IPS DF 6.9 (cell line): Measurements from ENCODE around the gene C1R.

Experiments used
- DNase-seq: peaks from one replicate; pipeline ENCODE4 v3.0.0-alpha.2; 2013; ENCODE audit warnings: low read depth, low spot score
- H3K27ac ChIP-seq: one replicate; pipeline ENCODE4 v1.5.1; 2013; ENCODE audit warnings: low read length, control low read depth
- H3K27me3 ChIP-seq: 2 replicates; pipeline ENCODE4 v1.6.1; 2013; ENCODE audit warnings: mild to moderate bottlenecking, low read length; ENCODE audit not compliant: control insufficient read depth, insufficient read depth
- H3K36me3 ChIP-seq: 2 replicates; pipeline ENCODE4 v1.6.1; 2013; ENCODE audit warnings: low read length; ENCODE audit not compliant: control insufficient read depth, insufficient read depth
- H3K4me1 ChIP-seq: 2 replicates; pipeline ENCODE4 v1.6.1; 2013; ENCODE audit warnings: low read length; ENCODE audit not compliant: control insufficient read depth, insufficient read depth
- H3K4me3 ChIP-seq: 2 replicates; pipeline ENCODE4 v1.5.1; 2013; ENCODE audit warnings: mild to moderate bottlenecking, low read length
- H3K9me3 ChIP-seq: 2 replicates; pipeline ENCODE4 v1.6.1; 2013; ENCODE audit warnings: low read length, inconsistent platforms; ENCODE audit not compliant: control insufficient read depth, insufficient read depth
- WGBS: extraction: QIAGEN DNeasy Blood & Tissue Kit; methylation state at CpG from one replicate; pipeline ENCODE4 v1.1.7; 2013; ENCODE audit warnings: mixed read lengths, missing lambda C conversion rate; ENCODE audit not compliant: insufficient read length, insufficient coverage; 5-methylcytosine and 5-hydroxymethylcytosine counted together

Gene C1R

GRCh38 chr12:7081037-7081436 lies 11.2 kb downstream of the C1R start:
- WGBS = no CpG with 5 or more reads among the region's 14 CpGs
- 0 out of 2 replicates have a peak, but pooled peaks cover 3% of the 10 kb centered on the region for H3K36me3 ChIP-seq
- no peak for DNase-seq
- no peaks in the 10 kb centered on the region for H3K27me3 ChIP-seq
- H3K4me1 ChIP-seq = no peaks in the 10 kb centered on the region; the same call in 1 of the 2 replicates
- no peaks in the 10 kb centered on the region for H3K9me3 ChIP-seq
- no peak overlapping the region for H3K27ac ChIP-seq
- no peak overlapping the region for H3K4me3 ChIP-seq

- no peak overlapping the region for H3K4me3 ChIP-seq
- no peak for DNase-seq
- H3K9me3 ChIP-seq = no peaks in the 10 kb centered on the region
- H3K27ac ChIP-seq = no peak overlapping the region
- 0 out of 2 replicates have a peak, but pooled peaks cover 2% of the 10 kb centered on the region for H3K36me3 ChIP-seq
- no peaks in the 10 kb centered on the region; the same call in 1 of the 2 replicates for H3K4me1 ChIP-seq
- H3K27me3 ChIP-seq = no peaks in the 10 kb centered on the region
Measured at GRCh38 chr12:7079826-7080125, 12.5 kb downstream of the C1R start.

GRCh38 chr12:7078163-7078562 lies 14.1 kb downstream of the C1R start:
- Histone ChIP-seq H3K9me3 (no peaks in the 10 kb centered on the region), H3K36me3 (no peaks in the 10 kb centered on the region), H3K27ac (no peak overlapping the region), H3K4me1 (no peaks in the 10 kb centered on the region; the same call in 1 of the 2 replicates), H3K27me3 (no peaks in the 10 kb centered on the region), H3K4me3 (no peak overlapping the region)
- DNase-seq = no peak
- WGBS = no CpG with 5 or more reads among the region's 4 CpGs

GRCh38 chr12:7076493-7076892 lies 15.8 kb downstream of the C1R start:
- no peak overlapping the region for H3K27ac ChIP-seq
- no peaks in the 10 kb centered on the region for H3K9me3 ChIP-seq
- no peaks in the 10 kb centered on the region for H3K27me3 ChIP-seq
- no peaks in the 10 kb centered on the region; the same call in 1 of the 2 replicates for H3K4me1 ChIP-seq
- no CpG with 5 or more reads among the region's 4 CpGs for WGBS
- no peak overlapping the region for H3K4me3 ChIP-seq
- H3K36me3 ChIP-seq = no peaks in the 10 kb centered on the region
- no peak for DNase-seq

- Histone ChIP-seq H3K4me3 (no peak overlapping the region), H3K36me3 (no peaks in the 10 kb centered on the region), H3K4me1 (no peaks in the 10 kb centered on the region), H3K27ac (no peak overlapping the region), H3K27me3 (no peaks in the 10 kb centered on the region), H3K9me3 (no peaks in the 10 kb centered on the region)
- no CpG with 5 or more reads among the region's 3 CpGs for WGBS
- DNase-seq = no peak
Measured at GRCh38 chr12:7075939-7076338, 16.3 kb downstream of the C1R start.

GRCh38 chr12:7075518-7075917 lies 16.7 kb downstream of the C1R start:
- no CpG with 5 or more reads among the region's 3 CpGs for WGBS

GRCh38 chr12:7073946-7074345 lies 18.3 kb downstream of the C1R start:
- DNase-seq = no peak
- WGBS = no CpG with 5 or more reads among the region's 1 CpG
- H3K27me3 ChIP-seq = no peaks in the 10 kb centered on the region
- no peaks in the 10 kb centered on the region for H3K9me3 ChIP-seq
- H3K36me3 ChIP-seq = no peaks in the 10 kb centered on the region
- no peak overlapping the region for H3K4me3 ChIP-seq
- no peak overlapping the region for H3K27ac ChIP-seq
- H3K4me1 ChIP-seq = no peaks in the 10 kb centered on the region

More at GRCh38 chr12:7075518-7075917, 16.7 kb downstream of the C1R start:
- no peak for DNase-seq
- no peak overlapping the region for H3K4me3 ChIP-seq
- H3K27me3 ChIP-seq = no peaks in the 10 kb centered on the region
- H3K4me1 ChIP-seq = no peaks in the 10 kb centered on the region
- H3K9me3 ChIP-seq = no peaks in the 10 kb centered on the region
- no peak overlapping the region for H3K27ac ChIP-seq
- H3K36me3 ChIP-seq = no peaks in the 10 kb centered on the region

- no peaks in the 10 kb centered on the region for H3K9me3 ChIP-seq
- no peaks in the 10 kb centered on the region for H3K27me3 ChIP-seq
- no CpG with 5 or more reads among the region's 6 CpGs for WGBS
- no peak overlapping the region for H3K27ac ChIP-seq
- H3K4me1 ChIP-seq = no peaks in the 10 kb centered on the region
- no peaks in the 10 kb centered on the region for H3K36me3 ChIP-seq
- no peak for DNase-seq
- H3K4me3 ChIP-seq = no peak overlapping the region
Measured at GRCh38 chr12:7072554-7072953, 19.7 kb downstream of the C1R start.

GRCh38 chr12:7072035-7072434 lies 20.2 kb downstream of the C1R start:
- no peak for DNase-seq
- no CpG with 5 or more reads among the region's 6 CpGs for whole genome bisulfite sequencing
- H3K27ac ChIP-seq = no peak overlapping the region
- H3K27me3 ChIP-seq = no peaks in the 10 kb centered on the region
- H3K4me3 ChIP-seq = no peak overlapping the region
- no peaks in the 10 kb centered on the region for H3K4me1 ChIP-seq
- no peaks in the 10 kb centered on the region for H3K36me3 ChIP-seq
- H3K9me3 ChIP-seq = no peaks in the 10 kb centered on the region

- Histone ChIP-seq H3K9me3 (no peaks in the 10 kb centered on the region), H3K27ac (no peak overlapping the region), H3K4me1 (no peaks in the 10 kb centered on the region), H3K36me3 (no peaks in the 10 kb centered on the region), H3K27me3 (no peaks in the 10 kb centered on the region), H3K4me3 (no peak overlapping the region)
- WGBS = no CpG with 5 or more reads among the region's 6 CpGs
- no peak for DNase-seq
Measured at GRCh38 chr12:7069386-7069785, 22.9 kb downstream of the C1R start.

GRCh38 chr12:7068994-7069346 lies 23.3 kb downstream of the C1R start:
- H3K4me1 ChIP-seq = no peaks in the 10 kb centered on the region
- no peaks in the 10 kb centered on the region for H3K27me3 ChIP-seq
- no peak overlapping the region for H3K27ac ChIP-seq
- DNase-seq = no peak
- H3K9me3 ChIP-seq = no peaks in the 10 kb centered on the region
- H3K36me3 ChIP-seq = no peaks in the 10 kb centered on the region
- no peak overlapping the region for H3K4me3 ChIP-seq
- no CpG with 5 or more reads among the region's 2 CpGs for WGBS
